ENCODE results near the gene ARL6IP5.

The ARL6IP5 gene

DNA sequence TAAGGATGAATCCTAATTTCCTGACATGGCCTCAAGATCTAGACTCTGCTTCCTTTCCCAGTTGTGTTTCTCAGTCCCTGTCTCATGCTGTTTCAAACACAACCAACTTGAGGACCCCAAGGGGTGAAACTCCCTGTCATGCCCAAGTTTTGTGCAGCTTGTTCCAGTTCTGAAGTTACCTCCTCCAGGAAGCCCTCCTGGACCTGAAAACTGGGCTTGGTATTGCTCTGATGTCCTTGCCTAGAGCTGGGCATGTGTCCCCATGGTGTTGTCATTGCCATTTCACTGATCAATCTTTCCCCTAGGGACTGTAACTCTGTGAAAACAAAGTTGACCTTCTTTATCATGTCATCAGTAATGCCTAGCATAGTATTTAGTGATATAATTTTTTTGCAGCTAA lies 43.8 kb downstream of the ARL6IP5 start:
- CTCF ChIA-PET: no interaction called here
- H3K27ac ChIP-seq: no peak overlapping the region
- no peak for DNase-seq (ENCODE audit: low spot score)
- POLR2A ChIA-PET (ENCODE audit: low non-redundant PET): no interaction called here
- TF ChIP-seq, protein P1, sequence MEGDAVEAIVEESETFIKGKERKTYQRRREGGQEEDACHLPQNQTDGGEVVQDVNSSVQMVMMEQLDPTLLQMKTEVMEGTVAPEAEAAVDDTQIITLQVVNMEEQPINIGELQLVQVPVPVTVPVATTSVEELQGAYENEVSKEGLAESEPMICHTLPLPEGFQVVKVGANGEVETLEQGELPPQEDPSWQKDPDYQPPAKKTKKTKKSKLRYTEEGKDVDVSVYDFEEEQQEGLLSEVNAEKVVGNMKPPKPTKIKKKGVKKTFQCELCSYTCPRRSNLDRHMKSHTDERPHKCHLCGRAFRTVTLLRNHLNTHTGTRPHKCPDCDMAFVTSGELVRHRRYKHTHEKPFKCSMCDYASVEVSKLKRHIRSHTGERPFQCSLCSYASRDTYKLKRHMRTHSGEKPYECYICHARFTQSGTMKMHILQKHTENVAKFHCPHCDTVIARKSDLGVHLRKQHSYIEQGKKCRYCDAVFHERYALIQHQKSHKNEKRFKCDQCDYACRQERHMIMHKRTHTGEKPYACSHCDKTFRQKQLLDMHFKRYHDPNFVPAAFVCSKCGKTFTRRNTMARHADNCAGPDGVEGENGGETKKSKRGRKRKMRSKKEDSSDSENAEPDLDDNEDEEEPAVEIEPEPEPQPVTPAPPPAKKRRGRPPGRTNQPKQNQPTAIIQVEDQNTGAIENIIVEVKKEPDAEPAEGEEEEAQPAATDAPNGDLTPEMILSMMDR (conservative IDR thresholded peaks at IDR 0.05; ENCODE audit: low read depth): no peak

DNA sequence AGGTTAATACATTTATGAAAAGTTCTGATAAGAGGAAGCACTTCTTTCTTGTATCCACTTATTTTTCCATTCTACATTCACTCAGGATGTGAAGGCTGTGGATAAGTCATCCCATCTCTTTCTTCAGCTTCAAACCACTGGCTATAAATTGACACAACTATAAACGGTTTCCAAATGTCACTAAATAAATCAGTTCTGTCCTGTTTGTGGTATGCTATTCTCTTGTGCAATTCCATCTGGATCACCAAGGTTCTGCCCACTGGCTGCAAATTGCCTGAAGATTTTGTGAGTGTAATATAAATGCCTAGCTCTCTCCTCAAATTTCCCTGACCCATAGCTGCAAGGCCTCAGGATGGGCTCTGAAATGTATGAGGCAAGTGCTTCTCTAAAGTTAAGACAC lies 44.8 kb downstream of the ARL6IP5 start:
- CTCF ChIA-PET: no interaction called here
- TF ChIP-seq, protein P1 (conservative IDR thresholded peaks at IDR 0.05; ENCODE audit: low read depth): no peak
- no peak for DNase-seq (ENCODE audit: low spot score)
- no peak overlapping the region for H3K27ac ChIP-seq
- POLR2A ChIA-PET (ENCODE audit: low non-redundant PET): no interaction called here

DNA sequence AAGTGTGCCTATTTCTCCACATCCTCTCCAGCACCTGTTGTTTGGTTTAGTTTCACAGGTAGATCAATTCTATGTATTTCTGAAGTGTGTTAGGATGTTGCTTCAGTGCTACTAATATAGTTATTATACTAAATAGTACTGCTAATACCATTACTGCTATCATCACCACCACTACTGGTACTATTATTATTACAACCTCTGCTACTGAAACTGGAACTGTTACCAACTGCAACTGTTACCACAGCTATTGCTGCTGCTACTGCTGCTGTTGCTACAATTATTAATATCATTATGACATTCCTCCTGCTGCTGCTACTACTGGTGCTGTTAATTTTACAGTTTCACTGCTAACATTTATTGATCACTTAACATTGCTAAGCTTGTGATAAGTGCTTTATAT lies 46.0 kb downstream of the ARL6IP5 start:
- ChIA-PET POLR2A (ENCODE audit: low non-redundant PET) (interaction anchor here (0.7 kb wide), 1 partner anchor 86 kb away, joined by 6 read pairs; no protein-coding TSS in a partner anchor), CTCF (no interaction called here)
- no peak for DNase-seq (ENCODE audit: low spot score)
- TF ChIP-seq, protein P1 (conservative IDR thresholded peaks at IDR 0.05; ENCODE audit: low read depth): no peak
- no peak overlapping the region for H3K27ac ChIP-seq

DNA sequence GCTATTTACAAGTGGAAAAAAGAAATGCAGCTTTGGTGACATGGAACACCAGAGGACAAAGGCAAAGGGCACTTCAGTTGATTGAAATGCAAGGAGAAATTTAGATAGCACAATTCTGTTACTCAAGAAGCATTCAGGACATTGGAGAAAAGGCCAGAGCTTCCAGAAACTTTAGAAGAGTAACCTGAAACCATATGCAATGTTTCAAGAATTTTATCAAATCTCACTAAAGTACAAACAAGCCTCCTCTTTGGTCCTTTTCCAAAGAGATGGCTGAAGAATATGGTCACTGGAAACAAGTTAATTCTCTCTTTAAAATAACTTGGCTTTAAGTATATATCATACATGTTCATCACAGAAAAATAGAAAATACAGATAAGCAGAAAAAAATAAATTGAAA lies 52.3 kb downstream of the ARL6IP5 start:
- no peak overlapping the region for H3K27ac ChIP-seq
- DNase-seq (ENCODE audit: low spot score): no peak
- CTCF ChIA-PET: no interaction called here
- TF ChIP-seq, protein P1 (conservative IDR thresholded peaks at IDR 0.05; ENCODE audit: low read depth): no peak
- POLR2A ChIA-PET (ENCODE audit: low non-redundant PET): no interaction called here

DNA sequence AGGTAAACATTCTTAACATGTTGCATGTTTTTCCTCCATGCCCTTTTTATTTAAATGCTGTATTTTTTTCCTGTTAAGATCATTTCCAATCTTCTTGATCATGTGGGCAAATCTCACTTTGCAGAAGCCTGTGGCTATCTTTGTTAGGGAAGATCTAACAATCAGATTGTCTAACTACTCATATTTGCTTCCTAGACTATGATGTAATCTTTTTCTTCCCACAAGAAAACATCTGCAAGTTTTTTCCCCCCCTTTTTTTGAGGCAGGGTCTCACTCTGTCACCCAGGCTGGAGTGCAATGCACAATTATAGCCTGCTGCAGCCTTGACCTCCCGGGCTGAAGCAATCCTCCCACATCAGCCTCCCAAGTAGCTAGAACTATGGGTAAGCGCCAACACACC lies 52.7 kb downstream of the ARL6IP5 start:
- DNase-seq (ENCODE audit: low spot score): no peak
- H3K27ac ChIP-seq: no peak overlapping the region
- TF ChIP-seq, protein P1 (conservative IDR thresholded peaks at IDR 0.05; ENCODE audit: low read depth): no peak
- CTCF ChIA-PET: no interaction called here
- POLR2A ChIA-PET (ENCODE audit: low non-redundant PET): no interaction called here

DNA sequence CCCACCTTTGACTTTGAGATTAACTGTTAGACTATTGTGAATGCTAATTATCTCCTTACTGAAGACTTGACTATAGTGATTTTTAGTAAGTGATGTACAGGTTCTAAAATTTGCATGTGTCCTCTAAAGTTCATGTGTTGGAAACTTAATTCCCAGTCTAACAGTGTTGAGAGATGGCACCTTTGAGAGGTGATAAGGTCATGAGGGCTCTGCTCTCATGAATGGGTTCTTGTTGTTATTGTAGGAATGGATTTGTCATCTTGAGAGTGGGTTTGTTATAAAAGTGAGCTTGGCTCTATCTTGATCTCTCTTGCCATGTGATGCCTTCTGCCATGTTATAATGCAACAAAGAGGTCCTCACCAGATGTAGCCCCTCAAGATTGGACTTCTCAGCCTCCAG lies 56.6 kb downstream of the ARL6IP5 start:
- DNase-seq (ENCODE audit: low spot score): no peak
- H3K27ac ChIP-seq: no peak overlapping the region
- TF ChIP-seq, protein P1 (conservative IDR thresholded peaks at IDR 0.05; ENCODE audit: low read depth): no peak
- POLR2A ChIA-PET (ENCODE audit: low non-redundant PET): no interaction called here
- CTCF ChIA-PET: no interaction called here

DNA sequence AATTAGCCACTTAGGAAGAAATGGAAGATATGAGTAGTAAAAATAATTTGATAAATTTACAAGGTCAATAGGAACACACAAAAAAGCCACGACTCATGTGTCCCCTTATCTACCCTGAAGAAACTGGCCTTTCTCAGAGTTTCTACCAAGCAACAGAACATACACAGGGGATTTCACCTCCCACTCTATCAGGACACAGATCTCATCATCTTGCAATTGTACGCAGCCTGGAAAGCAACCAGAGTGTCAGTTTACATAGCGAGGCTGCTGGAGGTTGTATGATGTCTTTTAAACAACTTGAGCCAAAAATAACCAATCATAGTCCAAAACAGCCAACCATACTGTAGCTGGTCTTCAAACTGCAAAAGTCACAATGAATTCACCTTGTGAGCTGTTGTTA lies 57.4 kb downstream of the ARL6IP5 start:
- ChIA-PET POLR2A (ENCODE audit: low non-redundant PET) (no interaction called here), CTCF (no interaction called here)
- H3K27ac ChIP-seq: no peak overlapping the region
- TF ChIP-seq, protein P1 (conservative IDR thresholded peaks at IDR 0.05; ENCODE audit: low read depth): no peak
- DNase-seq (ENCODE audit: low spot score): no peak

Data from RWPE1 (cell line).